GM20000 (cell line): ENCODE data around the gene CSF2.

ENCODE experiments used
- DNase-seq: peaks from one replicate; pipeline ENCODE4 v3.0.0; 2012; ENCODE audit warnings: low spot score
- TF ChIP-seq, protein P1 (sequence below): IDR thresholded peaks from 2 replicates; pipeline ENCODE4 v1.5.1; 2012; ENCODE audit warnings: mild to moderate bottlenecking, control low read depth; ENCODE audit errors: extremely low read depth, missing control alignments

The CSF2 gene

DNA sequence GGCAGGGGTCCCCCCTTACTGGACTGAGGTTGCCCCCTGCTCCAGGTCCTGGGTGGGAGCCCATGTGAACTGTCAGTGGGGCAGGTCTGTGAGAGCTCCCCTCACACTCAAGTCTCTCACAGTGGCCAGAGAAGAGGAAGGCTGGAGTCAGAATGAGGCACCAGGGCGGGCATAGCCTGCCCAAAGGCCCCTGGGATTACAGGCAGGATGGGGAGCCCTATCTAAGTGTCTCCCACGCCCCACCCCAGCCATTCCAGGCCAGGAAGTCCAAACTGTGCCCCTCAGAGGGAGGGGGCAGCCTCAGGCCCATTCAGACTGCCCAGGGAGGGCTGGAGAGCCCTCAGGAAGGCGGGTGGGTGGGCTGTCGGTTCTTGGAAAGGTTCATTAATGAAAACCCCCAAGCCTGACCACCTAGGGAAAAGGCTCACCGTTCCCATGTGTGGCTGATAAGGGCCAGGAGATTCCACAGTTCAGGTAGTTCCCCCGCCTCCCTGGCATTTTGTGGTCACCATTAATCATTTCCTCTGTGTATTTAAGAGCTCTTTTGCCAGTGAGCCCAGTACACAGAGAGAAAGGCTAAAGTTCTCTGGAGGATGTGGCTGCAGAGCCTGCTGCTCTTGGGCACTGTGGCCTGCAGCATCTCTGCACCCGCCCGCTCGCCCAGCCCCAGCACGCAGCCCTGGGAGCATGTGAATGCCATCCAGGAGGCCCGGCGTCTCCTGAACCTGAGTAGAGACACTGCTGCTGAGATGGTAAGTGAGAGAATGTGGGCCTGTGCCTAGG lies at the start of gene CSF2:
TSS of gene CSF2 (plus strand) at position 559 of the 783 bp plus-strand sequence. CDS start at position 594, 35 bp downstream.
- TF ChIP-seq, protein P1, sequence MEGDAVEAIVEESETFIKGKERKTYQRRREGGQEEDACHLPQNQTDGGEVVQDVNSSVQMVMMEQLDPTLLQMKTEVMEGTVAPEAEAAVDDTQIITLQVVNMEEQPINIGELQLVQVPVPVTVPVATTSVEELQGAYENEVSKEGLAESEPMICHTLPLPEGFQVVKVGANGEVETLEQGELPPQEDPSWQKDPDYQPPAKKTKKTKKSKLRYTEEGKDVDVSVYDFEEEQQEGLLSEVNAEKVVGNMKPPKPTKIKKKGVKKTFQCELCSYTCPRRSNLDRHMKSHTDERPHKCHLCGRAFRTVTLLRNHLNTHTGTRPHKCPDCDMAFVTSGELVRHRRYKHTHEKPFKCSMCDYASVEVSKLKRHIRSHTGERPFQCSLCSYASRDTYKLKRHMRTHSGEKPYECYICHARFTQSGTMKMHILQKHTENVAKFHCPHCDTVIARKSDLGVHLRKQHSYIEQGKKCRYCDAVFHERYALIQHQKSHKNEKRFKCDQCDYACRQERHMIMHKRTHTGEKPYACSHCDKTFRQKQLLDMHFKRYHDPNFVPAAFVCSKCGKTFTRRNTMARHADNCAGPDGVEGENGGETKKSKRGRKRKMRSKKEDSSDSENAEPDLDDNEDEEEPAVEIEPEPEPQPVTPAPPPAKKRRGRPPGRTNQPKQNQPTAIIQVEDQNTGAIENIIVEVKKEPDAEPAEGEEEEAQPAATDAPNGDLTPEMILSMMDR, result no peak
- no peak for DNase-seq

DNA sequence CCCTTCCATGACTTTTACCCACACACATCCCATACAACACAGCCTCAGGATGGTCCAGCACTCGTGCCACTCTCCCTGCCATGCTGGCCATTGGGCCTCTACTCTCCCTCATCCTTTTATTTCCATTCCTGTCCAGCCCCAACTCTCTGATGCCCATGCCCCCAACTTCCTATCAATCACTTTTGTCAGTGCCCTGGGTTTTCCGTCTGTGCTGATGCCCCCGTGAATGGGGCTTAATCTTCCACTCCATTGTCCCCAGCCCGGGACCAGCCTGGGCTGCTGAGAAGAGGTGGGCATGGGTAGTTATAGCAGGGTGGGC lies 49.5 kb upstream of the CSF2 start:
- TF ChIP-seq, protein P1, result no peak
- no peak for DNase-seq

DNA sequence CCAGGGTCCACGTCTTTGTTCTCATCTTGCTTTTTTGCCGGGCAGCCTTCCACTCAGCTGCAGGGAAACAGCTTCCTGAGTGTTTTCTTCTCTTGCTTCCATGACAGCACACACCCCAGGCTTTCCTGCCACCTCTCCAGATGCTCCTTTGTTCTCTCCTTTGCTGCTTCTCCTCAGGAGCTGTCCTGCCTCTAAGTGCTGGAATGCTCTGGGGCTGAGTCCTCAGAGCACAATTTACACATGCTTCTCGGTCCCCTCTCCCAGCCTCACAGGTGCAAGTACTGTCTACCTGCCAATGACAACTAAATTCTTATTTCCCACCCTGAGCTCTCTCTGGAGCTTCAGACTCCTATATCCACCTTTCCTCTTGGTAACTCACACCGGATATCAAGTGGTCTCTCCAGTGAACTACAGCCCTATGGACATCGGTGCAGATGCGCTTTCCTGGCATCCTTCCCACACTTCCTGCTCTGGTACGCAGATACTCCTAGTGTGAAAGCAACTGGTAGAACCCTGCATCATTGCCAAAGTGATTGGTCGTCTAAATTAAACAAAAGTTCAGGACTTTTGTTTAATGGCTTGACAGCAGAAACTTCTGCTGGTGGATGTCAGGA lies 48.7 kb upstream of the CSF2 start:
- peak; percentile 4 for DNase-seq

DNA sequence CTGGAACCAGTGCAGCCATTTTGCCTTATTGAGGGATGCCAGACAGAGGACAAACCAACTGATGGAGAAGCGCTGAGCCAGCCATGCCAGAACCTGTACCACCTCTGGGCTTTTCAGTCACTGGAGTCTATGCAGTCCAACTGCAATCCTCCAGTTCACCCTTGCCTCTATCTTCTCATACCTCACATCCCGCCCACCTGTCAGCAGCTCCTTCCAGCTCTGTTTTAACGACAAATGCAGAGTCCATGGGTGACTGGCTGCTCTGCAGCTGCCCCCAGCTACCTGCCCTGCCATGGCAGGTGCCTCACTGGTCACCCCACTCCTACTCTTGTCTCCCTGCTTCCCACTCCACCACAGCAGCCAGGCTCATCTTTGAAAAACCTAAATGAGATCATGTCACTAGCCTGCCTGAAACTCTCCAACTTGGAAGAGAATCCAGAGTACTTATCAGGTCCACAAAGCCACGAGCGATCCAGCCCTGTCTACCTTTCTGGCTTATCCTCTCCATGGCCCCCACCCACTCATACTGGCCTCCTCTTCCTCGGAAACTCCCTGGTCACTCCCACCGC lies 48.1 kb upstream of the CSF2 start:
- TF ChIP-seq, protein P1, result no peak

More for the DNA sequence above, 48.7 kb upstream of the CSF2 start:
- TF ChIP-seq, protein P1, result no peak

DNA sequence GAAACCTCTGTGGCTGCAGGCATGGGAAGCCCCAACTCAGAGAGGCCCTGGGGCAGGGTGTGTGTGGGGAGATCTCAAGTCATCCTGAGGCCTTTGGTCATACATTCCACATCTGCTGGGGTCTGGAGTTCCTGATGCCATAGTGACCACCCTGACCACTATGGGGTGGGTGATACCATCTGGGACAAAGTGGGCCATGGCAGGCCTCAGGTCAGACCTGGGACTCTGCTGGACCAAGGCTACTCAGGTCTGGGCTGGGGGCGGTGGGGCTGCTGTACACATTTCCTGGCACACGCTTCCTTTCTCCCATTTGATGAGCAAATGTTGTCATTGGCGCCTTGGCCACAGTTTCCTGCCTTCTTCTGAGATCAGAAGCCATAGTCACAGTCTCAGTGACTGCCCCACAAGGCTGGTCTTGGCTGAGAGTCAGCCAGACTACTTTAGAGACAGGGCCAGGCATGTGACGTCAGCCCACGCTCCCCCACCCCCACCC lies 47.0 kb upstream of the CSF2 start:
- TF ChIP-seq, protein P1, result no peak

More for the DNA sequence above, 48.1 kb upstream of the CSF2 start:
- peak; percentile 1 for DNase-seq

DNA sequence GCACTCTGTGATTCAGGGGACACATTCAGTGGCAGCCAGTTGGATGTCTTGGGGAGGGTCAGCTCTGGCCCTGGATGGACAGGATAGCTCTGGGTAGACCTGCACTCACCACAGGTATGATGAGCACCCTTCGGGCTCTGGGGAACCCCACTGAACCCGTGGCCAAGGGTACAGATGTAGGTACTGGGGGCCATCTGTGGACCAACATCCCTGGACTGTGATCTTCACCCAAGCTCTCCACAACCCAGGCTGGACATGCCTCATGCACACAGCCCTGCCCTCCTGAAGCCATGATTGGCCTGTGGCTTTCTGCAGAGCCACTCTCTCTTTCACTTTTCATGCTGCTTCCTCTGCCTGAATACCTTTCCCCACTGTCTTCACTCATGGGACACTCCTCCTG lies 46.6 kb upstream of the CSF2 start:
- peak; percentile 19 for DNase-seq

More for the DNA sequence above, 47.0 kb upstream of the CSF2 start:
- DNase-seq, result peak; percentile 3

More for the DNA sequence above, 46.6 kb upstream of the CSF2 start:
- TF ChIP-seq, protein P1, result no peak
